GM18508 (cell line): ENCODE results near the gene ULBP2.
"Not testable (repeated sequence)": the region's sequence is repeated elsewhere in the genome, so short reads cannot be mapped to it uniquely, and the experiment has no call there.

Experiments
- ATAC-seq: cut with Tn5 transposase; IDR thresholded peaks from one replicate; pipeline ENCODE4 v1.9.1; 2021; ENCODE audit warnings: moderate number of reproducible peaks; ENCODE audit not compliant: insufficient read depth, unreplicated experiment

The ULBP2 gene

DNA sequence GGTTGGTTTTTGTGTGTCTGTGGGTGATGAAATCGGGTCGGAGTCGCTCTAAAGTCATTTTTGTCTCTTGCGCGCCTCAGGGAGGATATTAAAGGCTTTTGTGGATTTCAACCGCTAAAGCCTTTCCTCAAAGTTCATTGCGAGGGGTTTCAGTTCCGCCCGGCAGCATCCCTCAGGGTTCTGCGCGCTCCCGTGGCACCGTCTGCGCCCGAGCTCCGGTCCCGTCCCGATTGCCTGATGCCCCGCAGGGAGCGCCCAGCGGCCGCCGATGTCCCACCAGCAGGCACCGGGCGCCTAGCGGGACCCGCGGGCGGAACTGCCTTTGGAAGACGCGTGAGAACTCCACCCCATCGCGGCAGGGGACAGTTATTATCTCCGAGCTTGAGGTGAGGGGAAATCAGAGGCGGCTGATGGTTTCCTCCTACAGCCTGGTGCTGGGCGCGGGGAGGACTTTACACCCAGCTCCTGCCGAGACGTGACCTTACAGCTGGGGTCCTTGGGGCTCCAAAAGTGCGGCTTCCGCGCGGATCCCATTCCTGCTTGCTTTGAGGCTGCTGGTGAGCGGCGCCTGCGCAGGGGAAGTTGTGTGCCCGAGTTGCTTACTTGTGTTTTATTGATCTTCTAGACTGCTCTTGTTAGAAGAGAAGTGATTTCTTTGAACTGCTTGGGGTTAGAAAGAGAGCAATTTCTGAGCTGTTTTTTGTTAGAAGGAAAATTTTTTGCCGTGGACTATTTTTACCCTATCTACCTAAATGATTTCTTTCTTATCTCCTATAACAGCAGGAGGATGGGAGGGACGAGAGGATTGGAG lies 49.1 kb downstream of the ULBP2 start:
- no peak for ATAC-seq

DNA sequence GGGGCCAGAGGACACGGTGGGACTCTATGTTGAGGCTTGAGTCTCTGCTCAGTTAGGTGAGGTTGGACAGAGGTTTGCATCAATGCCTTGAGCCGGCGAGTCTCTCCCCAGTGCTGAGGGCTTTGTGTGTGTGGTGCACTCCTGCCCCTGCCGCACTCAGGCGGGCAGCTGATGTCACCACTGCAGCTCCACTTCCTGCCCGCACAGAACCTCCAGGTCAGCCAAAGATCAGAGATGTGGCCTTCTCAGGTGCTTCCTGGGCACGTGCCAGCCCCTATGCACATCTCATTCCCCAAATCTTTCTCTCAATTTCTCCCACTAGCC lies 49.6 kb downstream of the ULBP2 start:
- not testable (repeated sequence) for ATAC-seq

DNA sequence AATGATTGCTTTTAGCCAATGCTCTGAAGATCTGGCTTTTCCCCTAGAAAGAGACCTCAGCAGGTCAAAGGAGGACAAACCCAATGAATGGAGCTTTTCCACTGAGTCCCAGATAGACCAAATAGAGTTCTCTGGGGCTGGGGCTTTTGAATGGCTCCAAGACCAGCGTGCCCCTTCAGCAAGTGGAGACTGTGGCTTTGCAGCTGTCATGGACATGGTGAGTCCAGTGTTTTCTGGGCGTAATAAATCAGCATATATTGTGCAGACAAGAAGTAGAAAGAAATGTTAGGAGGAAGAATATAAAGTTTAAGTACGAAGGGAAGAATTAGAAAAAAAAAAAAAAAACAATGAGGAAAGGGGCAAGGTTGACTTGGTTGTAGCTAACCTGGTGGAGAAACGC lies 50.0 kb downstream of the ULBP2 start:
- ATAC-seq, result no peak

DNA sequence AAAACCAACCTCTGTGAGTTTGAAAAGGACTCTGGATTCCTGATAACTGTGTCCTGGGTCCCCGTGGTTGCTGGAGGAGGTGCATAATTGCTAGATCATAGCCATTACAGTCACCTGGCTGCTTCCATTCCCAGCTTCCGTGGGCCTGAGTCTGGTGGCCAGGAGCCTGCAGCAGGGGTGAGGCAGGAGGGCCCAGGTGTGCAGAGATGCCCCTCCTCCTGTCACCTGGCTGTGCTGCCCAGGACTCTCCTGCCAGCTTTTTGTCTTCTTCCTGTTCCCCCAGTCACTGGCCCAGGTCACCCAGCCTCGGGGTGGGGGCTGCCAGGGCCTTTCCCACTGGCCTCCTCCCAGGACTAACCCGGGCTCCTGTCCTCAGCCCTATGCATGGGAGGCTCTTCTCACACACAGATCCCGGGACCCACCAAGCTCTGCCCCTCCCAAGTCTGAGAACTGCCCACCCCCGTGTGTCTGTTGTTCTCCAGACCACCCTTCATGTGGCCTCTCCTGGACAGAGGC lies 53.5 kb downstream of the ULBP2 start:
- no peak for ATAC-seq

DNA sequence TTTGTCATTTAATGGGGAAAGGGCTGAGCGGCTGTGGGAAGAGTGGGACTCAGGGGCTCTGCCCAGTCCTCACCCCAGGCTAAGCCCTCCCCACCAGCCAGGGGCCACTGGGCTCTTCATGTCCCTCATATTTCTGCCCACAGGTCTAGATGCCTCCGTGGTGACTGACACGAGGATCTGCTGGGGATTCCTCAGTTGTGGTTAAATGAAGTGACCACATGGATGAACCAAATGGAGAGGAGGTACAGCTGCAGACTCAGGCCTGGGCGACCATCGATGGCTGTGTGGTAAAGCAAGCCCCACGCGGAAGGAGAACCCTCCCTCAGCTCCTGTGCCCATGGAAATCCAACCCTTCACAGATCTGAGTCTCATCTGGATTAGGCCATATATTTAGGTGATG lies 54.2 kb downstream of the ULBP2 start:
- ATAC-seq, result no peak
